ENCODE measurements around the gene CDK11B. TPM values are rescaled to one million over a fixed set of nuclear protein-coding genes. Genes with fewer than 3 reads are reported as not detected.
A peak's percentile ranks its signal among the peaks of the same experiment; 100 is the strongest.
"Not testable (repeated sequence)": the region's sequence is repeated elsewhere in the genome, so short reads cannot be mapped to it uniquely, and the experiment has no call there.

The CDK11B gene
- total RNA-seq, 2 donors from 2014 or later, result 17.7 to 19.1 TPM

DNA sequence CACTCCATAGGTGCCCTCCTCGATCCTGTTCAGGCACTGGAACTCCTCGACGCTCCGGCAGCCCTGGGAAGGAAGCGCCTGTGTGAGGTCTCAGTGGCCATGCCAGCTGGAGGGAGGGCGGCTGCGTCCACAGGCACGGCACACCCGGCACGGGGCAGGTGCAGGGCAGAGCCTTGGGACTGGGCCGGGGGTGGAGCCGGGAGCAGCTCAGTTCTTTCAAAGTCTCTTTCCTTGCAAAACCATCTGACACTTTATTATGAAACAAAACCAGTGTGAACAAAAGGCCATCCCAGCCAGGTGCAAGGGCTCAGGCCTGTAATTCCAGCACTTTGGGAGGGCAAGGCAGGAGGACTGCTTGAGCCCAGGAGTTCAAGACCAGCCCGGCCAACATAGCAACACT lies 20.3 kb downstream of the CDK11B start:
- not testable (repeated sequence) for H3K9me3 ChIP-seq; H3K4me3 ChIP-seq; H3K27me3 ChIP-seq (replicated peaks; ENCODE audit: insufficient read depth); DNase-seq (ENCODE audit: low spot score); ATAC-seq (ENCODE audit: insufficient number of reproducible peaks, low FRiP score, low read depth); H3K4me1 ChIP-seq (ENCODE audit: control insufficient read depth in 1 of 2, low read depth in 2 of 2); H3K27ac ChIP-seq
- H3K36me3 ChIP-seq, result peaks cover 10% of the 10 kb centered on the region

DNA sequence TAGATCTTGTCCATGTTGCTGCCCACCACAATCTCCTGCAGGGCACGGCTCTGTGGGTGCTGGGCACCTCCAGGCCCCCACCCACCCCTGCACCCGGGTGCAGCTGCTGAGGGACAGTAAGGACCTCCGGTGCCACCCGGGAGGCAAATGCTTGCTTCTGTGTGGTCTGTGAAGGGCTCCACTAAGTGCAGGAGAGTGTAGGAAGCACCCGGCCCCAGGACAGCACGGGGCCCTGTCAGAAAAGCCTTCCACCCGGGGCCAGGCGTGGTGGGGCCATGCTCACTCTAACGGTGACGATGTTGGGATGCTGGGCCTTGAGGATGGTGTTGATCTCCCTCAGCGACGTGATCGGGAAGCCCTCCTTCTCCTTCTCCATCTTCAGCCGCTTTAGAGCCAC lies 21.3 kb downstream of the CDK11B start:
- ATAC-seq (ENCODE audit: insufficient number of reproducible peaks, low FRiP score, low read depth); DNase-seq (ENCODE audit: low spot score); H3K4me1 ChIP-seq (ENCODE audit: control insufficient read depth in 1 of 2, low read depth in 2 of 2); H3K9me3 ChIP-seq; H3K4me3 ChIP-seq; H3K27me3 ChIP-seq (replicated peaks; ENCODE audit: insufficient read depth); H3K27ac ChIP-seq: not testable (repeated sequence)
- H3K36me3 ChIP-seq, result peaks cover 10% of the 10 kb centered on the region

DNA sequence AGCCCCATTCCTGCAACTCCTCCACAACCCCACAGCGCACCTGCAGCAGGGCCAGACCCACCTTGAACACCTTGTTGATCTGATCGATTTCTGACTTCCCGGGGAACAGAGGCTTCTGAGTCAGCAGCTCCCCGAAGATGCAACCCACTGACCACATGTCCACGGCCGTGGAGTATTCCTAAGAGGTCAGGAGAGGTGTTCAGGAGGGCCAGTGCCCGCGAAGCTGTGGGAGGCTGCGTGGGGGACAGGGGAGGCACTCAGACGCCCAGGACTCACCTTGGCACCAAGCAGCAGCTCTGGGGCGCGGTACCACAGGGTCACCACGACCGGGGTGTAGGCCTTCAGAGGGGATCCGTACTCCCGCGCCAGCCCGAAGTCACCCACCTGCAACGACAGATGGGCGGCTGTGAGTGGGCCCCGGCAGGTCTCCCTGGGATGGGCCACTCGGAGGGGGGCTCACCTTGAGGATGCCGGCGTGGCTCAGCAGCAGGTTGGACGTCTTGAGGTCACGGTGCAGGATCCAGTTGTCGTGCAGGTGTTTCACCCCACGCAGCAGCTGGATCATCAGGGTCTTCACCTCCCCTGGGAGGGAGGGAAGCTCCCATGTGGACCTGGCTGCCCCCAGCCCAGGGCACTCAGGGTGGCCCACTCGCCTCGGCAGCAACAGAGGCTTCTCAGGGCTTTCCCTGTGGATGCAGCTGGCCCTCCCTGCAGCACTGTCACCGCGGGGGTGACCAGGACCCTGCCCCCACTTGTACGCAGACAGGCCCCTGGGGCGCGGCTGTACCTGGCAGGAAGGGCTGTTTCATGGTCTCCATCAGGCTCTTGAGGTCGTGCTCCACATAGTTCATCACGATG lies 22.0 kb downstream of the CDK11B start:
- H3K9me3 ChIP-seq; DNase-seq (ENCODE audit: low spot score); H3K4me1 ChIP-seq (ENCODE audit: control insufficient read depth in 1 of 2, low read depth in 2 of 2); H3K4me3 ChIP-seq; H3K27me3 ChIP-seq (replicated peaks; ENCODE audit: insufficient read depth); ATAC-seq (ENCODE audit: insufficient number of reproducible peaks, low FRiP score, low read depth); H3K27ac ChIP-seq: not testable (repeated sequence)
- peaks cover 10% of the 10 kb centered on the region for H3K36me3 ChIP-seq

DNA sequence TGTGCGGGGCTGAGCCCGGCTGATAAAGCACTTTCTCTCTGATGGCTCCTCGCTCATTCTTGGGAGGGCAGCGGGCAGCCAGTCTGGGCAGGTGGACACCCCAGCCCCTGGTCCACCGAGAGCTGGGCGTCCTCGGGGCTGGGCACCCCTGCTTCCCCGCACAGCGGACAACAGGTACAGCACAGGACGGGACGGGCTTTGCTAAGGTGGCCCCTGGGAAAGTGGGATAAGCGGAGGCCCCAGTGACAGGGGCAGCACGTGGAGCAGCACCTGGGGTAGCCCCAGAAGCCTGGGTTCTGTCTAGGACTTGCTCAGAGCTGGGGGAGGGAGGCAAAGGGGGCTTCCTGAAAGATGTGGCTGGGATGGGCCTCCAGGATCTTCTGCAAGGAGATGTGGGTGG lies 24.2 kb downstream of the CDK11B start:
- not testable (repeated sequence) for H3K9me3 ChIP-seq; H3K4me3 ChIP-seq; H3K36me3 ChIP-seq; H3K27ac ChIP-seq; ATAC-seq (ENCODE audit: insufficient number of reproducible peaks, low FRiP score, low read depth); DNase-seq (ENCODE audit: low spot score); H3K27me3 ChIP-seq (replicated peaks; ENCODE audit: insufficient read depth)
- H3K4me1 ChIP-seq (ENCODE audit: control insufficient read depth in 1 of 2, low read depth in 2 of 2), result peaks cover 6 to 13% of the 10 kb centered on the region in 2 donors

DNA sequence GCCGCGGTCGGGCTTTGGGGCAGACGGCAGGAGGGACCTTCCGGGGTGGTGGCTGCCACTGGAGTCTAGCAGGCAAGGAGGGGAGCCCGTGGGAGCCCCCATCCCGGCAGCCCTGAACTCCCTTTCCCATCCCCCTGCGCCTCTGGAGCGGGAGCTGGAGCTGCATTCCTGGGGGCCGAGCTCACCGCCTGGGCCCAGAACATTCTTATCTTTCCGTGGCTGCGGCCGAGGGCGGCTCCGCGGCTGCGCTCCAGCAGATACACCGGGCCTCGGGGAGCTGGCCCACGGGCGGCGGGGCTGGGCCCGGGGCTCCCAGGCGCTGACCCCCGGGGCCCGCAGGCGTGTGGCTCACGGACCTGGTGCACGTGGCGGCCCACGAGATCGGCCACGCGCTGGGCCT lies 25.4 kb downstream of the CDK11B start:
- not testable (repeated sequence) for ATAC-seq (ENCODE audit: insufficient number of reproducible peaks, low FRiP score, low read depth)

DNA sequence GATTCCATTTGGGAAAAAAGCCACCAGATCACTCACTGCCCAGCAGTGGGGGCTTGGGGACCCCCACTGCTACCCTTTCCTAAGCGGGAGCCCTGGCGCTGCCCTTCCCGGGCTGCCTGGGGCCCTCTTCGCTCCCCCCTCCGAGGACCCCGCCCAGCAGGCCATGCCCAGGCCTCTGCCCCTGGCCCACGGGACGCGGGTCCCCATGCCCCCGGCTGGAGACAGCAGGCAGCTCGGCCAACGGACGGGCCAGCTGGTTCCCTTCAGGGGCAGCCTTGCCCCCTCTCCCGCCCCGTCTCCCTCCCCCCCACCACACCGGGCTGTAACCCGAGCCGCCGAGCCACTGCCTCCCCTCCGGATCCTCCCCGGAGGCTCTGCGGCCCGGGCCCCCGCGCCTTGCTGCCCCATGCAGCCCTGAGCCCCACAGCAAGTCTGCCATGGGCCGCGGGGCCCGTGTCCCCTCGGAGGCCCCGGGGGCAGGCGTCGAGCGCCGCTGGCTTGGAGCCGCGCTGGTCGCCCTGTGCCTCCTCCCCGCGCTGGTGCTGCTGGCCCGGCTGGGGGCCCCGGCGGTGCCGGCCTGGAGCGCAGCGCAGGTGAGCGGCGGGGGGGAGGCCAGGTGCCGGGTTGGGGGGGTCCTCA lies 26.9 kb downstream of the CDK11B start, which contains the start of gene MMP23B:
Gene MMP23B (plus strand): TSS at position 392 of the 639 bp plus-strand sequence. CDS start 46 bp downstream, at position 438.
- Histone ChIP-seq H3K27me3 (replicated peaks; ENCODE audit: insufficient read depth) (no peaks in the 10 kb centered on the region), H3K27ac (peak within 1 kb of the TSS; percentile 70 to 87), H3K9me3 (no peaks in the 10 kb centered on the region), H3K36me3 (peaks cover 3% of the 10 kb centered on the region), H3K4me3 (peak within 1 kb of the TSS; percentile 74), H3K4me1 (ENCODE audit: control insufficient read depth in 1 of 2, low read depth in 2 of 2) (peaks cover 6 to 13% of the 10 kb centered on the region in 2 donors)
- no peak for ATAC-seq (ENCODE audit: insufficient number of reproducible peaks, low FRiP score, low read depth)
- DNase-seq (ENCODE audit: low spot score), result no peak
- TF ChIP-seq, protein P1, sequence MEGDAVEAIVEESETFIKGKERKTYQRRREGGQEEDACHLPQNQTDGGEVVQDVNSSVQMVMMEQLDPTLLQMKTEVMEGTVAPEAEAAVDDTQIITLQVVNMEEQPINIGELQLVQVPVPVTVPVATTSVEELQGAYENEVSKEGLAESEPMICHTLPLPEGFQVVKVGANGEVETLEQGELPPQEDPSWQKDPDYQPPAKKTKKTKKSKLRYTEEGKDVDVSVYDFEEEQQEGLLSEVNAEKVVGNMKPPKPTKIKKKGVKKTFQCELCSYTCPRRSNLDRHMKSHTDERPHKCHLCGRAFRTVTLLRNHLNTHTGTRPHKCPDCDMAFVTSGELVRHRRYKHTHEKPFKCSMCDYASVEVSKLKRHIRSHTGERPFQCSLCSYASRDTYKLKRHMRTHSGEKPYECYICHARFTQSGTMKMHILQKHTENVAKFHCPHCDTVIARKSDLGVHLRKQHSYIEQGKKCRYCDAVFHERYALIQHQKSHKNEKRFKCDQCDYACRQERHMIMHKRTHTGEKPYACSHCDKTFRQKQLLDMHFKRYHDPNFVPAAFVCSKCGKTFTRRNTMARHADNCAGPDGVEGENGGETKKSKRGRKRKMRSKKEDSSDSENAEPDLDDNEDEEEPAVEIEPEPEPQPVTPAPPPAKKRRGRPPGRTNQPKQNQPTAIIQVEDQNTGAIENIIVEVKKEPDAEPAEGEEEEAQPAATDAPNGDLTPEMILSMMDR (IDR thresholded peaks at IDR 0.05), result no peak

More for the DNA sequence above, 25.4 kb downstream of the CDK11B start:
- H3K27ac ChIP-seq; H3K27me3 ChIP-seq (replicated peaks; ENCODE audit: insufficient read depth); H3K9me3 ChIP-seq; DNase-seq (ENCODE audit: low spot score); H3K36me3 ChIP-seq; H3K4me3 ChIP-seq: not testable (repeated sequence)
- peaks cover 6 to 13% of the 10 kb centered on the region in 2 donors for H3K4me1 ChIP-seq (ENCODE audit: control insufficient read depth in 1 of 2, low read depth in 2 of 2)

DNA sequence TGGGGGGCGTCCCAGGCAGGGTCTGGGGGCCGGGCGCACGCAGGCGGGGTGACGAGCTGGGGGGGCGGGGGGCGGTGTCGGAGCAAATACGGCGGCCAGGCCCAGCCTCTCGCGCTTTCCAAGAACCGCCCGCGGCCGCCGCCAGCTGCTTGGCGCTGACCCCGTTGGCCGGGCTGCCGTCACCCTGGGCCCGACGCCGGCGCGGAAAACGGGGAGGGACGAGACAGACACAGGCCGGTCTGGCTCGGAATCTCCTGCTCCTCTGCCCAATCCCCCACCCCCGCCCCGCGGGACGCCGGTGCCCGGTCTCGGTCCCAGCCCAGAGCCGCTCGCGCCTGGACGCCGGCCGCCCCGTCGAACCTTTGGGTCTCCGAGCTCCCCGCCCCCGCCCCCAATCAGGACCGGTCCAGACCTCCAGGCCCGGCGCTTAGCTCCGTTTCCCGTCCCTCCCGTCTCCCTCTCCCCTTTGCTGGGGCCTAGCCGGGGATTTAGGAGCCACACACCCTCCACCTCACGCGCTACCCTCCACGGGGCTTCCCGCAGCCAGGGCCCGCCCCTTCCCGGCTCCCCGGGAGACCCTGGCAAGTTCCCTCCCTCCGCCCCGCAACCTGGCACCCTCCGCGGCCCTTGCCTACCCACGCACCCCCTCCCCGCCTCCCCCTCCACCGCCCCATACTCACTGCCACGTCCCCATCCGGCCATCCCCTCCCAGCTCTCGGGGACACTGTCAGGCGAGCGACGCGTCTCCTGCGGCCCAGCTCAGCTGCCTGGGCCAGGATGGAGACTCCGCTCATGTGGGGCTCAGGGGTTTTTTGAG lies 27.6 kb downstream of the CDK11B start:
- Histone ChIP-seq H3K9me3 (no peaks in the 10 kb centered on the region), H3K27me3 (replicated peaks; ENCODE audit: insufficient read depth) (no peaks in the 10 kb centered on the region), H3K4me1 (ENCODE audit: control insufficient read depth in 1 of 2, low read depth in 2 of 2) (peaks cover 6 to 13% of the 10 kb centered on the region in 2 donors), H3K36me3 (peaks cover 3% of the 10 kb centered on the region), H3K27ac (peak overlapping the region; percentile 70 to 87), H3K4me3 (peak overlapping the region; percentile 74)
- TF ChIP-seq, protein P1 (IDR thresholded peaks at IDR 0.05), result no peak
- DNase-seq (ENCODE audit: low spot score) (no peak), ATAC-seq (ENCODE audit: insufficient number of reproducible peaks, low FRiP score, low read depth) (peak; percentile 59)

Data from thoracic aorta (tissue), 2 donors.